Measurements from ENCODE around the gene EEFSEC. TPM values are rescaled to one million over a fixed set of nuclear protein-coding genes. Genes with fewer than 3 reads are reported as not detected.

Gene EEFSEC
- total RNA-seq, 1 donor from 2014 or later: 13.6 TPM

DNA sequence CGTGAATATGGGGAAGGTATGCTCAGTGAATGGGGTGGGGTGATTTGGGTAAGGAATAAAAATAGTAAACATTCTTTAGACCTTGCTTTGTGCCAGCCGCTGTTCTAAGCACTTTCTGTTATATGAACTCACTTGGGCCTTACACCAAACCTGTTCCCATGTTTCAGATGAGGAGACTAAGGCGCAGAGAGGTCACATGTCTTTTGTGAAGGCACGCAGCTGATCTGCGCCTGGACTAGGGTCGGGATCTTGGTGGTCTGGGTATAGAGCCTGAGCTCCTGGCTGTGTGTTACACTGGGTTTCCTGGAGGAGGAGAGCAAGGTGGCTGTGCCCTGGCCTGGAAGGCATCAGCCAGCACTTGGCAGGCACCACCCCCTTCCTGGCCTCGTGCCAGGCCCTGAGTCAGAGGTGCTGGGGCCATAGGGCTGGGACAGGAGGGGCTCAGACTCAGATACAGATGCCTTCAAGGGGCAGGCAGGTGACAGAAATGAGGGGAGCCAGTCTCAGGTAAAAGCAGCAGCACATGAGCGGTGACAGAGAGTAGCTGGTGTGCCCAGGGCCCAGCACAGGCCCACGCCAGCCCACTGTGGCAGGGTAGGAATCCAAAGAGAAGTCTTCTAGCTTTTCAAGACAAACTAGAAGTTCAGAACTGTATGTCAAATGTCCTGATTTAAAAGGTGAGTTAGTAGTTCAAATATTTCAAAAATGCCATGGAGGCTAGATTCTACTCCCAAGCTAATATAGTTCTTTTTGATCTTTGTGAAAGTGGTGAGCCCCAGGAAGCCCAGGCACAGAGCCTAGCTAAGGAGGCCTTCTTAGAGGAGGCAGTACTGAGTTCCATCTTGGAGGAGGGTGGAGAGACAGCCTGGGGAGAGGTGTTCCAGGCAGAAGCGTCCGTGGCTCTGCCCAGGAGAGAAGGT lies 230.3 kb downstream of the EEFSEC start:
- peak; percentile 92 for DNase-seq (ENCODE audit: low spot score)

DNA sequence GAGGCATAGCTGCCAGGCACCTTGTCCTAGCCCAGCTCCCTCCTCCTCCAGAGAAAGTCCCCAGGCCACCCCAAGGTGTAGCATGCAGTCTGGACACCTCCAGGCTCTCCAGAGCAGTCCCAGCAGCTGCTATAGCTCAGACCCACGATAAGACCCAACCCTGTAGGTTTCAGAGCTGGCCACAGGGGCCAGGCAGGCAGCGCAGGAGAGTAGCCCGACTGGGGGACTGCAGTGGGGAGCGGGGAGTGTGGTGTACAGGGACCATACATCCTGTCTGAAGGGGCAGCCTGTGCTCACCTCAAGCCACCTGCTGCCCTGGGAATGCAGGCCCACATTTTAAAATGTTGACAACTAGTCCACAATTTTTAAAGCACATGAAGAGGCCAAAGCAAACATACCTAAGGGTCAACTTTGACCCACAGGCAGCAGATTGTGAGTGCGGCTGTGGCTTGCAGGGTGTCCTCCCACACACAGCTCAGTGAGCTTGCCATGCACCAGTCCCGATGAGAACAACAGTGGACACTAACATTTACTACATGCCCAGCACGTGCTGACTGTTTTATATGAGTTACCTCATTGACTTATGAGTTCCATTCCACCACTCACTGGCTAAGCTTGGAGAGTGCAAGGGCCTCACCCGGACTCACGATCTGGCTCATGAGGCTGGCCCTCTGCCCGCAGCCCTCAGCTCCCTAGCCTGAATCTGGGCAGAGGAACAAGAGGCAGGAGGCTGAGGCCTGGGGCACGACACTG lies 232.0 kb downstream of the EEFSEC start:
- no peak for DNase-seq (ENCODE audit: low spot score)

DNA sequence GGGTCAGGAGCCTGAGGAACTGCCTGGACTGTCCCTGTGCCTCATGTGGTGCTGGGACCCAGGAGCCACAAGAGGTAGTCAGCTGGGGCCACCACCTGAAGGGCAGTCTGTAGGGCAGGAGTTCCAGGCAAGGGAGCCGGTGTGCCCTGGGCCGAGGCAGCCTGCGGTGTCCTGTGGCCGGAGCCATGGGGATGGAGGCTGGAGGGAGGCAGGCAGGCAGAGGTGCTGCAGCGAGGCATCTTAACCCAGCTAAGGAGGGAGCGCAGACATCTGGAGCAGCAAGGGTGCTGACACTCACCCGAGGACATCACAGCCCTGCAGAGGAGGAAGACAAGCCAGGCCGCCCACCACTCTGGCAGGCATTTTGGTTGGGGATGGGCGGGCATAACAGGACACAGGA lies 235.7 kb downstream of the EEFSEC start:
- DNase-seq (ENCODE audit: low spot score): no peak

DNA sequence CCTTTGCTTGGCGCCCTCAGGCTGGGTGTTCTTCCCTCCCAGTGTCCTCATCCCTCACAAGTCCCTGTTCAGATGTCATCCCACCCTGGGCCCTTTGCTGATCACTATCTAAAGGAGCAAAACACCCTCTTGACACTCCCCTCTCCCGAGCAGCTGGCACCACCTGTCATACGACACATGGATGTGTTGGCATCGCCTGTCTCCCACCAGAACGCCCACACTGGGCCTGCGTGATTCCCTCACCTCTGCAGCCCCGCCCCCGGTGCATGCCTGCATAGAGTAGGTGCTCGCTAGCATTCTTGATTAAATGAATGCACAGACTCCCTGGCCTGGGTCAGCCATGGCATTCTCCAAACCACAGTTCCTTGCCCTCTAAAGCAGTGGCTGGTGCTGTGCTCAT lies 237.6 kb downstream of the EEFSEC start:
- no peak for DNase-seq (ENCODE audit: low spot score)

DNA sequence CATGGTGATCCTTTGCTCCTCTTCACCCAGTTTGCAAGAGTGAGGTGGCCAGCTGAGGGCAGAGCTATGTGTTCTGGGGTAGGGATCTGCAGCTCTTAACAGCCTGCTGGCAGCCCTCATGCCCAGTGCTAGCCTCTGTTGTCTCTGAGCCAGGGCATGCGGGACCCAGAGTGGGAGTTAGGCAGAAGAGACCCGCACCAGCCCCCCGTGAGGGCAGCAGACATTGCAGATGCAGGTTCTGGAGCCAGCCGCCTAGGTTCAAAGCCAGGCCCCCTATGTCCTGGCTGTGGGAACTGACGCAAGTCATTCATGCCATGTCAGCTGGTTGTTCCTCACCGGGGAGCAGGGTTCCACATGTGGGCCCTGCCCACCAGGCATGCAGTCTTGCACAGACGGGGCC lies 238.7 kb downstream of the EEFSEC start:
- no peak for DNase-seq (ENCODE audit: low spot score)

DNA sequence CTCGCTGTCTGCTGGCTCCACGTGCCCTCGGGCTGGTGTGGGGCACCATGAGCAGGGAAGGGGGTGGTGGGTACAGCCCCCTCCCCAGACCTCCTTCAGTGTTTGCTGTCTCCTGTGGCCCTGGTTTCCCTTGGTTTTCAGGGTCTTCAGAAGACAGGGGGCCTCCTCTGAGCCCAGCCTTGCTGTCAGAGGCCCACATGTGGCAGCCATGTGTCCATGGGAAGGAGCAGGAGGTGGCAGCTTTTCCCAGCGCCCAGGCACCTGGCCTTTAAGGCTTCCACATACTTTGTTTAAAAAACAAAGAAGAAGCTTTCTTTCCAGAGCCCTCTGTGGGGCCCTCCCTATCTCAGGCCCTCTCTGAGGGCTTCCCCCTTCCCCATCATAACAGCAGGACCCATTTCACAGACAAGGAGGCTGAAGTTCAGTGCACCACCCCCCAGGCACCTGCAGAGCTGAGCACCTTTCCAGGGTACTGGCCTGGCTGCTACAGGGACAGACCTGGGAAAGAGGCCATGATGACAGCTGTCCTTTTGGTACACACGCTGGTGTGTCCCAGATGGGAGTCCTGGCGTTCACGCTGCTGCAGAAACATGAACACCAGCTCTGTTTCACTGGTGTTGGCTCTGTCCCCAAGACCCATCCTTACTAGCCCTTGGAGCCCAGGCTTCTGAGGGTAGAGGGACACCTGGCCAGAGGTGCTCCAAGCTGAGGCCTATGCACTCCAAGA lies 239.7 kb downstream of the EEFSEC start:
- no peak for DNase-seq (ENCODE audit: low spot score)

DNA sequence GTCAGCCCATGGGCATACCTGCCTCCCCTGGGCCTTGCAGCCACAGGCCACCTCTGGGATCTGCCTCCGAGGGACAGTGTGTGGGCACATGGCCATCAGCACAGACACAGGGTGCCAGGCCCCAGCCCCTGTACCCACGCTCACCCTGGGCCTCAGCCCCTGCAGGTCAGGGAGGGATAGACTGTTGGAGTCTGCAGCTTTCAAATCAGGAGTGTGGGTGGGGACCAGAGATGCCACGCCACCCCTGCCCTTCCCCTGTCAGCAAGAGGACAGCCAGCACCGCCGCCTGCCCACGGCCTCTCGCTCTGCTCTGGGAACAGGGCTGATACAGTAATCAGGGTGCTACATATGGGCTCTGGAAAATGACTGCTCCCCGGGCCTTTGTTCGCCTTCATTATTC lies 240.8 kb downstream of the EEFSEC start:
- DNase-seq (ENCODE audit: low spot score): no peak

DNA sequence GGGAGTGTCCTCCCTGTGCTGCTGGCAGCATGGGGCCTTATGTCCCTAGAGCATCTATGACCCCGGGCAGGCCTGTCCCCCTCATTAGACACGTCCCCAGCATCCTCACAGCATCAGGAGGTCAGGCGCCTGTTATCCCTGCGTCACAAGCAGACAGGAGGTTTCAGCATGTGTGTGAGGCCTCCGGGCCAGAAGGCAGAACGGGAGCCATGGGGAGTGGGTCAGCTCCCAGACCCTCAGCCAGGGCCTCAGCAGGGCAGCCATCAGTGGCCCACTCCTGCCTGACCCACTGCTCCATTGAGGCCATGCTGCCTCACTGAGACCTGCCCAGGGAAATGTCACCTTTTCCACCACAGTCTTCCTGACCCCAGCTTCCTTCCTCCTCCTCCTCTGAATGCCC lies 241.8 kb downstream of the EEFSEC start:
- DNase-seq (ENCODE audit: low spot score): no peak

DNA sequence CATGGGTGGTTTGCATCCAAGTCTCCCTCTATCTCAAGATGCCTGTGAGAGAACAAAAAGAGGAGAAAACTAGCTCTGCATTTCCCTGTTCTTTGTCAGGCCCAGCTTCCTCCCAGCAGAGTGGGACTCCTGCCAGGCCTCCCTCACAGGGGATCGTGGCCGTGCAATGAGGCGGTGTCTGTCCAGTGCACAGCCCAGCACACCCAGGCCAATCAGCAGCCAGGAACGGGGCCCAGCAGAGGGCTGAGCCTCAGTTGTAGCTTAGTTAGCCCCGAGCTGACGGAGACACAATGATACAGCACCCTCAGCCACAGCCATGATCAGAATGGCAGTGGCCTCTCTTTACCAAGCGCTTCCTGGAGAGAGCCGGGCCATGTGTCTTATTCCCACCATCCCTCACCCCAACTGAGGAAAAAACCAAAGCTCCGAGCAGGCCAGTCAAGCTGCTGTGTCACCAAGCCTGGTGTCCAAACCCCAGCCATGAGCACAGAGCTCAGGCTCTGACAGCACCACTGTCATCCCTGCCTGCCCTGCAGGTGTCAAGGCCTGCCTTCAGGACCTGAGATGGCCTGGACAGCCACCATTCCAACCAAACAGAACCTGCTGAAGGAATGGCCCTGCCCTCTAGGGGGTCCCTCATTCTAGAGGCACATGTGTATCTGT lies 242.3 kb downstream of the EEFSEC start:
- DNase-seq (ENCODE audit: low spot score): no peak

DNA sequence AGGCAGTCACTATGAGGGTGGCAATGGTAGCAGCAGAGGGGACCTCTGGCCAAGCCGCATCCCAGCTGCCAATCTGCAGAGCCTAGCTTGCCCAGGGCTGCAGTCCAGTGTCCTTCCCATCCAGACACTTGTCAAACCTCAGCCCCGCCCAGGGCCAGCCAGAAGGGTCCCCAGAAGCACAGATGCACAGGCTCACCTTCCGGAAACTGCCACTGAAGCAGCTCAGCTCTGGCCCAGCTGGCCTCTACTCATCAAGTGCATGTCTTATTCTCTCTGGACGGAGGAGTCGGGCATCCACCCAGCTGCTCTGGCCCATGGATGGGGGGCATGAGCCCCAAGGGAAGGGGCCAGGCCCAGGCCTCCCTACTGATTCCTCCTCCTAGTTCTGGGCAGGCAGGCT lies 244.2 kb downstream of the EEFSEC start:
- no peak for DNase-seq (ENCODE audit: low spot score)

DNA sequence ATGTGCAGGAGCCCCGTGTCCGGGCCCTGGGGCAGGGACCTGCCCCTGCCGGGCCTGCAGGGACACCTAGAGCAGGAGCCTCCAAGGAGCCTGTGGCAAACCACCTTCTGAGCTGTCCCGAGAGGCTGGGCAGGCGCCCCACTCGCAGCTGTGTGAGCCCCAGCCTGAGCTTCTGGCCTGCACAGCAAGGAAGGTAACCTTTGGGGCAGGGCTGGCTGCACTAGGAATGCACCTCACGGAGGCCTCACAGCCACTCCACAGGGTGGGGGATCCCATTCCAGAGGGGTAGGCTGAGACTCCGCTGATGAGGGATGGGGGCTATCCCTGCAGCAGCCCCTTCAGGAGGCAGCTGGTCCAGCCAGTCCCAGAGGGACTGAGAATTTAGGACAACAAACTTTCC lies 245.3 kb downstream of the EEFSEC start:
- no peak for DNase-seq (ENCODE audit: low spot score)

DNA sequence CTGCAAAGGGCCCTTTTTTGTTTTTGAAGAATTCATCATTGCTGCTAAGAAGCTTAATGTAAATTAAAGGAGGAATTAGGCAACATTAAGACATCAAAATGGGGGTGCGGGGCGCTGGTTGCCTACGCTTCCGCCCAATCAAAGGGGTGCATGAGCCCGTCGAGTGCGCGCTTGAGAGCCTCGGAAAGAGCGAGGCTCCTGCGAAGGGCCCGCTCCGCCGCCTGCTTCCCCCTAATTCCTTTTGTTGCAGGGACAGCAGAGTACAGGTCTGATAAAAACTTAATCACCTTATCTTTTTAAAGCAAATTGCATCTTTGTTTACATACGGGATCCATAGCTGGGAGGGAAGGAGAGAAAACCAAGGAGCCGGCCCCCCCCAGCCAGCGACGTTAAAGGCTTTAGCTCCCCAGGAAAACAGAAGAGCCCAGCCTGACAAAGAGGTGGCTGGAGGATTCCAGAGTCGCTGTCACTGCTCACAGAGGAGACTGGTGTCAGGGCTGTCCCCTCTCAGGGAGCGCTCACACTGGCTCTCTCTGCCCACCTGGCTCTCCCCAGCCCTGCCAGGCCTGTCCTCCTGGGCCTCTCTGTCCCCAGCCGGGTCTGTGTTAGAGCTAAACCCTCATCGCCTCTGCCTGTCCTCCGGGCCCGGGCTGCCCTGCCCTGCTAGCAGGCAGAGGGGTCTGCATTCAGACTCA lies 246.1 kb downstream of the EEFSEC start:
- no peak for DNase-seq (ENCODE audit: low spot score)

DNA sequence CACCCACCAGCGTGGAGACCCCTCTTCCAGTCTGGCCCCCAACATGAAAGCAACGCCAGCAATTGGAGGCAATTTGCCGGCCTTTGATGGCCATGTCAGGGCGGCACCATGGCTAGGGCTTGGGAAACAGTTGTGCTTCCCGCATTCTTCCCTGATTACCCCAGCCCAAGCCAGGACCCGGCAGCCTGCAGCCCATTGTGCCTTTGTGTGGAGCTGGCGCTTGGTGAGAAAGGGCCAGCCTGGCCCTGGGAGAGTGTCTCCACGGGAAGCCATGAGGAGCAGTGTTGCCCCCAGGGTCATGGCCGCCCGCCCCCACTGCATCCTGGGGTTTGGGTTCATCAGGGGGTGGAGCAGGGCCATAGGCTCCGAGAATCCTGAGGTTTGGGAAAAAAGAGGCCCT lies 247.4 kb downstream of the EEFSEC start:
- DNase-seq (ENCODE audit: low spot score): no peak

DNA sequence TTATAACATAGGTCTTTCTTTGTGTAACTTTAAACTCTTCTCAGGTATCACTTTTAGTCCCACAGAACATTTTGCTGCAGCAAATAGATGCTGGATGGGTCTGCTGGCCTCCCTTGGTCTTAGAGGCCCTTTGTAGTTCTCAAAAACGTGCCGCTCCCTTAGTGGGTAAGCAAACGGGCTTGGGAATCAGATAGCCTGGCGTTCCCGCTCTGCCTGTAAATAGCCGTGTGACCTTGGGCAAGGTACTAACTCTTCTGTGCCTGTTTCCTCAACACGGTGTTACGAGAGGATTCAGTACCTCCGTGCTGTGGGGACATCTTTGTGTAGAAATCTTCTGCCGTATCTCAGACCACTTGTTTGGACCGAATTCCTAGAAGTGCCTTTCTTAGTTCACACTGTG lies 249.0 kb downstream of the EEFSEC start:
- DNase-seq (ENCODE audit: low spot score): no peak

DNA sequence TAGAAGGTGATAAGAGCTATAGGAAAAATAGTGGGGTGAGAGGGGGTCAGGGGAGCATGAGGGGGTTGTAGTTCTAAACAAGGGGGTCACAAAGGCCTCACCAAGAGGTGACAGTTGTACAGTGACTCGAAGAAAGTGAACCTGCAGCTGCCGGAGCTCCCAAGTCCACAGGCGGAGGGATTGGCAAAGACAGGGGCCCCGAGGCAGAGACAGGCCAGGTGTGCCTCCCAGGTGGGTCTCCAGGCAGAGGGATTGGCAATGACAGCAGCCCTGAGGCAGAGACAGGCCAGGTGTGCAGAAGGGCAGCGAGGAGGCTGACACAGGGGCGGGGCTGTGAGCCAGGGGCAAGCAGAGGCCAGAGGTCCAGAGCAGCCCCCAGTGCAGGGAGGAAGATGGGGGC lies 249.7 kb downstream of the EEFSEC start:
- no peak for DNase-seq (ENCODE audit: low spot score)

DNA sequence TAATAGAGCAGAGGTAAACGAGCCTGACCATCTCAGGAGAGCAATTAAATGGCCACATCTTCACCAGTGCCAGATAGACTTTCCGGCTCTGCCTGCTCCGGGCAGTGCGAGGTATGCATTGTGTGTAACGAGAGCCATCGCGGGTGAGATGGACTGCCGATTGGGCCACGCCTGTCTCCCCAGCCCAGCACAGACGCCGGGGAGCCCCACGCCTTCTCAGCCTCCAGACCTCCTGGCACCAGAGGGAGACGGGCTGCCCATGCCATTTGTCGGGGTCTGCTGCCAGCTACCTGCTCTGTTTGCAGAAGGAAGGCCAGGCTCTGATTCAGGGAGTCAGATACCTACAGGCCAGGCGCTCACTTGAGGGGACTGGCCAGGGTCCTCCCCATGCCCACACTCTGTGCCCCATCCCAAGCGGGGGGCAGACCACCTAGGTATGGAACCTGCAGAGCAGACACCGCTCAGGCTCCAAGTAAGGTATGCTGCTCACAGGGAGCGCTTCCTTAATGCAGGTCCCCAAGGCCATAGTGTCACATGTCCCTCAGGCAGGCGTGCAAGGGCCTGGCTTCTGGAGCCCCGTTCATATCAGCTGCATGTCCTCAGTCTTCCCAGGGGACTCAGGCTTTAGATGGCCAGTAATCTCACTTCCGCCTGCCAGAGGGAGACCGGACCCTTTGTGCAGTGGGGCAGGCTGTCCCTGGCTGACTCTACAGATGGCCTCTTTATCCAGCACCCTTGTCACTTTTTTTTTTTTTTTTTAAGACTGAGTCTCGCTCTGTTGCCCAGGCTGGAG lies 251.2 kb downstream of the EEFSEC start:
- DNase-seq (ENCODE audit: low spot score): no peak

DNA sequence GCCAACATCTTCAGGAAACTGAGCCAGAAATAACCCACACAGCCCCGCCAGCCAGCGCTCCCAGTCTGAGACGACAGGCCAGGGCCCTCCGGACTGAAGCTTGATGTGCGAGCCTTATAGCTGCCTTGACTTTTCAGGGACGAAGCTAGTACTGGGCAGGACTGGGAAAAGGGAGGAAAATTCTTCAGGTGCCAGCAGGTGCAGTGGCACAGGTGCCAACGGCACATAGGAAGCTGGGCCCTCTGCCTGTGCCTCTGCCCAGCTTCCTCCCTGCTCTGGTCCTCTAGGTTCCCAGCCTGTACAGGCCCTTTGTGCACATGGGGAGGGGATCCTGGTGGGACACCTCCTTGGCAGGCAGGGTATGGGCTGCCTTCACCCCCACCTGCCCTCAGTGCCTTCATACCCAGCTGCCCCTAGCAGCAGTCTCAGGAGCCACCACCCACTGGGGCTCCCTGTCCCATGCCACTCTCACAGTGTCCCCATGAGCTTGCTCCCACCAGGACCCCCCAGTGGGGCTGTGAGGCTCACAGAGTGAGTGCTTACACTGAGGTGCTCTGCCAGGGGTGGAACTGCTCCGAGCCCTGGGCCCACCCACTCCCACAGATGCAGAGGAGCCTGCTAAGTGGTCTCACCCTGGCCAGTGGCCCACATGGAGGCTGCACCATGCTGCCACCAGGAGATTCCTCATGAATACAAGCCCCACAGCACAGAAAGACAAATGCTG lies 252.4 kb downstream of the EEFSEC start:
- no peak for DNase-seq (ENCODE audit: low spot score)

DNA sequence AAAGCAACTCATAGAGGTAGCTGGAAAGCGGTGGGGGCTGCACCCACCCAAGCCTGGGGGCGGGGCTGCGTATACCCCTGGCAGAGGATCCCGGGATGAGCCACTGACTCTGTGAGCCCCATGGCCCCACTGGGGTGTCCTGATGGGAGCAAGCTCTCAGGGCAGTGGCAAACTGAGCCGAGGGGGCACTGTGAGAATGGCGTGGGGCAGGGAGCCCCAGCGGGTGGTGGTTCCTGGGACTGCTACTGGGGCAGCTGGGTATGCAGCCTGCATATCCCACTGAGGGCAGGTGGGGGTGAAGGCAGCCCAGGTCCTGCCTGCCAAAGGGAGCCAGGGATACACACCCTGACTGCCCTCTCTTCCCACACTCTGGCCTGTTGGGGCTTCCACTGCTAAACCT lies 254.0 kb downstream of the EEFSEC start:
- DNase-seq (ENCODE audit: low spot score): no peak

DNA sequence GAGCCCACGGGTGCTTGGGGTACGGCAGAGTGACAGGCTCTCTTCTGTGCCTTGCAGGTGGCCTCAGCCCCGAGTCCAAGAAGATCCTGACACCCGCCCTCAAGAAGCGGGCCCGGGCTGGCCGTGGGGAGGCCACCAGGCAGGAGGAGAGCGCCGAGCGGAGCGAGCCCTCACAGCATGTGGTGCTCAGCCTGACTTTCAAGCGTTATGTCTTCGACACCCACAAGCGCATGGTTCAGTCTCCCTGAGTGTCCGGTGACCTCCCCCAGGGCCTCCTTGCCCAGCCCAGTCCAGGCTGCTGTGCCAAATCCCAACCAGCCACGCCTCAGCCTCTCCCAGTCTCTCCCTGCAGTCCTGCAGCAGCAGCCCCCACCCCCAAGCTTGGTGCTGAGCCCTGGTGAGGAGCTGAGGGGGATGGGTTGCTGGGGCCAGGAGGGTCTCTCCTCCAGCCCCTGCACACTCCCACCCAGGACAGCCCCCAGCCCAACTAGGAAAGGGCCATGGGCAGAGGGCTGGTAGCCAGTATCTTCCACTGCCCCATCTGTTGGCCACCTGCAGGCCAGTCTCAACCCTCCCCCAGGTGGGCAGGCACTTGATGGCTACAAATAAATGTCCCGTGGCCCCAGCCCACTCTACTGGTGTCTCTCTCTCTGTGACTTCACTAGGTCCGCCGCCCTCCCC lies 254.9 kb downstream of the EEFSEC start:
- DNase-seq (ENCODE audit: low spot score): no peak

Measured in mesenteric fat pad (tissue), 1 donor.